HUES48 (cell line): Measurements from ENCODE around the gene WDR41.

Experiments used
- H3K27ac ChIP-seq: one replicate; pipeline ENCODE4 v1.7.0; 2013; ENCODE audit warnings: low read depth, low read length, inconsistent platforms
- H3K27me3 ChIP-seq: 2 replicates; pipeline ENCODE4 v1.6.1; 2013; ENCODE audit warnings: mild to moderate bottlenecking, low read length; ENCODE audit not compliant: control insufficient read depth, insufficient read depth
- H3K36me3 ChIP-seq: 2 replicates; pipeline ENCODE4 v1.6.1; 2013; ENCODE audit warnings: low read length; ENCODE audit not compliant: control insufficient read depth, insufficient read depth
- H3K4me1 ChIP-seq: 2 replicates; pipeline ENCODE4 v1.6.1; 2013; ENCODE audit warnings: mild to moderate bottlenecking, low read length; ENCODE audit not compliant: control insufficient read depth, insufficient read depth
- H3K4me3 ChIP-seq: 2 replicates; pipeline ENCODE4 v1.5.1; 2013; ENCODE audit warnings: mild to moderate bottlenecking, low read depth, low read length
- H3K9ac ChIP-seq: 2 replicates; pipeline ENCODE4 v1.6.1; 2013; ENCODE audit warnings: mild to moderate bottlenecking, low read depth, low read length, moderate library complexity
- H3K9me3 ChIP-seq: 2 replicates; pipeline ENCODE4 v1.6.1; 2013; ENCODE audit warnings: low read length; ENCODE audit not compliant: control insufficient read depth, insufficient read depth

WDR41 gene

DNA sequence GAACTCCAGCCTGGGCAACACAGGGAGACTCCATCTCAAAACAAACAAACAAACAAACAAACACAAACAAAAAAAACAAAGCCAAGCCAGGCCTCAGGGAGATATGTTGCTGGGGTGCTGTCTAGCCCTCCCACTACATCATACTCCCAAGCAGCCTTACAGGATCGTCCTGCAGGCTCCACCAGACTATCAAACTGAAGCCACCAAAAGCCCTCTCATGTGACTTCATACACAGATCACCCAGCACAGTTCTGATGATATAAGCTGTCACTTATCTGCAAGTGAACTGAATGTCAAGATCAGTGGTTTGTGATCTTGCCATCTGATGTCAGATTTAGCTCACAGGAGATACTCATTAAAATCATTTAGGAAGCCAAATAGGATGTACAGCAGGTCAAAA is 43.3 kb downstream of the WDR41 start:
- no peak overlapping the region for H3K9ac ChIP-seq
- H3K4me3 ChIP-seq = no peak overlapping the region
- peaks cover 37% of the 10 kb centered on the region for H3K36me3 ChIP-seq
- H3K4me1 ChIP-seq = no peaks in the 10 kb centered on the region
- no peak overlapping the region for H3K27ac ChIP-seq
- H3K9me3 ChIP-seq = no peaks in the 10 kb centered on the region
- H3K27me3 ChIP-seq = no peaks in the 10 kb centered on the region

DNA sequence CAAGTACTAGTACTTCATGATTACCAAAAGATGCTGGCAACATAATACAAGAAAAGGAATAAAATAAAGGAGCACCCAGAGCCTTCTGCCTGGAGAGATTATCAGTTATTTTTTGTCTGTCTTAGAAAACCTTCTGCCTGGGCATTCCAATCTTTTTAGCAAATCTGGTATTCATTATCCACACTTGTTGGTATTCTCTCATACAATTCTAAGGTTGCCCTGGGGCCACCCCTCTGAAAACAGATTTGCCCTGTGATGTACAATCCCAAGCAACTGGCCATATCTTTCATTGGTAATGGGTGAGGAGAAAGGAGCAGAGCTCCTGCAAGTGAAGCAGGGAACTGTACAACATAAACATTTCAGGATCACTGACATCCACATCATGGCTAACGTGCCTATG is 47.8 kb downstream of the WDR41 start:
- Histone ChIP-seq H3K27ac (no peak overlapping the region), H3K27me3 (no peaks in the 10 kb centered on the region), H3K9ac (no peak overlapping the region), H3K4me3 (no peak overlapping the region), H3K4me1 (no peaks in the 10 kb centered on the region), H3K36me3 (peaks cover 30% of the 10 kb centered on the region), H3K9me3 (no peaks in the 10 kb centered on the region)

DNA sequence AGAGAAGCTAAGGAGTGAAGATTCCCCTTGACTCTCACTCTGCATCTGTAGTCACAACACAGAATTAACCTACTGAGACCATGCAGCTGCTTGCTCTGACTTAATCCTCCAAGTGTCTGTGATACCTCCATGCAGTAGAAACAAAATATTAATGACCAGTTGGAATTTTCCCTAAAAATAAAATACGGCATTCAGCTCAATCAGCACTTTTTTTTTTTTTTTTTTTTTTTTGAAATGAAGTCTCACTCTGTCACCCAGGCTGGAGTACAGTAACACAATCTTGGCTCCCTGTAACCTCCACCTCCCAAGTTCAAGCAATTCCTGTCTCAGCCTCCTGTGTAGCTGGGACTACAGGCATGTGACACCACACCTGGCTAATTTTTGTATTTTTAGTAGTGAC is 48.4 kb downstream of the WDR41 start:
- H3K9ac ChIP-seq = no peak overlapping the region
- H3K27me3 ChIP-seq = no peaks in the 10 kb centered on the region
- H3K36me3 ChIP-seq = peaks cover 23% of the 10 kb centered on the region
- no peaks in the 10 kb centered on the region for H3K4me1 ChIP-seq
- H3K9me3 ChIP-seq = no peaks in the 10 kb centered on the region
- H3K27ac ChIP-seq = no peak overlapping the region
- no peak overlapping the region for H3K4me3 ChIP-seq

DNA sequence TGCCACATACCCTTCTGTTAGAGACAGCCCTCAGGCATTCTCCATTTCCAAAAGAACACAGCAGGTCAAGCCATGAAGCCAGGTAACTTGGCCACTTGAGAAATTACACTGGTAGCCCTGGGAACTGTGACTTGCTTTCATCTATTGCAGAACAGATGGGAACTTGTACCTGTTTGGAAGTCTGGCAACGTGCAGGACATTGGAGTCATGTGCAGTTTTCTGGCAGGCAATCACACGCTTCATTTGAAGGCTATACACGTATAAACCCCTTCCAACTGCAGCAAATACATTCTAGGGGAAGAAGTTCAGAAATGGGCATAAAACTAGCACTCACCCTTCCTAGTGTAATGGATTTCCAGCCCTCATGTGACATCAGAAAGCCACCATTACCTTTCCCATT is 54.0 kb downstream of the WDR41 start:
- Histone ChIP-seq H3K4me1 (no peaks in the 10 kb centered on the region), H3K27me3 (no peaks in the 10 kb centered on the region), H3K9me3 (no peaks in the 10 kb centered on the region), H3K27ac (no peak overlapping the region), H3K36me3 (peaks cover 33% of the 10 kb centered on the region), H3K9ac (no peak overlapping the region), H3K4me3 (no peak overlapping the region)

DNA sequence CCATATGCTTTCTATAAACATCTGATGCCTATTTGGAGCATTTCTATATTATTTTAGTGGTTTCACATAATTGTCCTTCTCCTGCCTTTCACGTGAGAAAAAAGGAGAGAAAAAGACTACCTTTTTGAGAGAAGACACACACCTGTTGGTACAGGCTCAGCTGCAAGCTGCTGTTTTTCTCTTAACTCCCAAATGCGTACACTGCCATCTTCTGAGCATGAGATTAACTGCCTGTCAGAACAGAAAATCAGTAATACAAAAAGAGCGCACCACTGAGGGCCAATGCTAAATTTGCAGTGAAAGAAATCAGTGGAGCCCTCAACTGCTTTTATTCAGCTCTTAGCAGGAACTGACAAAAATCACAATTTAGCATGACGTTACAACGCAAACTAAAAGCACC is 54.9 kb downstream of the WDR41 start:
- Histone ChIP-seq H3K9ac (no peak overlapping the region), H3K27ac (no peak overlapping the region), H3K36me3 (peaks cover 42% of the 10 kb centered on the region), H3K4me3 (no peak overlapping the region), H3K4me1 (no peaks in the 10 kb centered on the region), H3K27me3 (no peaks in the 10 kb centered on the region), H3K9me3 (no peaks in the 10 kb centered on the region)

DNA sequence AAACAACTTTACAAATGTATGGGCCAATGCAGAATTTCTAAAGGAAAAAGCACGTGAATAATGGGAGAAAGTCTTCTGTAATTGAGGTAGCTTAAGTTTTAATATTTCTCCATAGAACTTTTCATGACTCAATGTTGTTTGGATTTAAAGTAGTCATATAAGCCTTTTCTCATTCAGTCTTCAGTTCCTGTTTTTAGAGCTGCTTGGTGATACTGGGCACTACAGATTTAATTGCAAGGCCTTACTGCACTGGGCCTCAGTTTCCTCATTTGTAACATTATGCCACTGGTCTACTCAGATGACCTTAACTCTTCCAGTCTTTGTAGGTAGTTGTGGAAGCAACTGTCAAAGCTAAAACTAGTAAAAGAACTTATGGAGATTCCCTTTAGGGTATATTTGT is 60.4 kb downstream of the WDR41 start:
- H3K27ac ChIP-seq = no peak overlapping the region
- no peaks in the 10 kb centered on the region for H3K9me3 ChIP-seq
- peaks cover 49% of the 10 kb centered on the region for H3K36me3 ChIP-seq
- no peak overlapping the region for H3K9ac ChIP-seq
- H3K27me3 ChIP-seq = no peaks in the 10 kb centered on the region
- H3K4me1 ChIP-seq = no peaks in the 10 kb centered on the region
- H3K4me3 ChIP-seq = no peak overlapping the region

DNA sequence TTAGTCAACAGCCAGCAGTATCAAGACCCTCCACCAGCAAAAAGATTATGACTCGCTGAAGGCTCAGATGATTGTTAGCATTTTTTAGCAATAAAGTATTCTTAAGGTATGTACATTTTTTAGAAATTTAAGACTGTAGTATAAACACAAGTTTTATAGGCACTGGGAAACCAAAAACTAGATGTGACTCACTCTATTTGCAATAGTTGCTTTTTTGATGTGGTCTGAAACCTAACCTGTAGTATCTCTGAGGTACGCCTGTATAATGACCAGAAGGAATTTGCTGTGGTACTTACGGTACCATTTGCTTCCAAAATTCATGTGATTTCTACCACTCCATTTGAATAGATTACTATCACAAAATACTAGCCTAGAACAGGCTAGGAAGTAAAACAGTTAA is 60.8 kb downstream of the WDR41 start:
- no peaks in the 10 kb centered on the region for H3K4me1 ChIP-seq
- H3K9ac ChIP-seq = no peak overlapping the region
- H3K27me3 ChIP-seq = no peaks in the 10 kb centered on the region
- H3K4me3 ChIP-seq = no peak overlapping the region
- peaks cover 48% of the 10 kb centered on the region for H3K36me3 ChIP-seq
- H3K9me3 ChIP-seq = no peaks in the 10 kb centered on the region
- H3K27ac ChIP-seq = no peak overlapping the region

DNA sequence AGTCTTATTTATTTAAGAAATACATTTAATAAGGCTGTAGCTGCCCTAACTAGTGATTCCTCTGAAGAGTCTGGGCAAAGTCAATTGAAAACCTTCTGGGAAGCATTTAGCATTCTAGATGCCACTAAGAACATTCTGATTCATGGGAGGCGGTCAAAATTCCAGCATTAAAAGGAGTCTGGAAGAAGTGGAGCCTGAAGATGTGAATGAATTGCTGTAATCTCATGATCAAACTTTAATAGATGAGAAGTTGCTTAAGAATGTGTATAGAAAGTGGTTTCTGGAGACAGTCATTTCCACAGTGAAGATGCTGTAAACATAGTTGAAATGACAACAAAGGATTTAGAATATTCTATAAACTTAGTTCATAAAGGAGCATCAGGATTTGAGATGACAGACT is 61.4 kb downstream of the WDR41 start:
- H3K9me3 ChIP-seq = no peaks in the 10 kb centered on the region
- H3K36me3 ChIP-seq = peaks cover 43% of the 10 kb centered on the region
- no peaks in the 10 kb centered on the region for H3K4me1 ChIP-seq
- H3K4me3 ChIP-seq = no peak overlapping the region
- H3K27me3 ChIP-seq = no peaks in the 10 kb centered on the region
- H3K27ac ChIP-seq = no peak overlapping the region
- no peak overlapping the region for H3K9ac ChIP-seq

DNA sequence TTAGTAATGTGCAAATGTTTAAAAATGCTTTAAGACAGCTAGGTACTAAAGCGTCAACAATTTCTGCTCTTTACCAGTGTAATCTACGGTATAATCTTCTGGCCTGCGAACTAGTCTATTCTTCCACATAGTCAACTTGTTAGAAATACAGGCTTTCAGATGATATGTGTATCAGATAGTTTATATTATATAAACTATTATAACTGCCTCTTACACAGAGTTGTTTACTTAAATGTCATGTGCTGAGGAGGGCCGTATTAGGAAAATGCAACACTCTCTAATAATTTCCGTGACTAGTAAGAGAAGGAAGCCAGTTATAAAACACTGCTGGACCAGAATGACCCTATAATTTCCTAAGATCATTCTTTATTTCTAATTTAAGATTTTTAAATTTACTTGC is 63.6 kb downstream of the WDR41 start:
- no peaks in the 10 kb centered on the region for H3K27me3 ChIP-seq
- H3K4me3 ChIP-seq = no peak overlapping the region
- no peak overlapping the region for H3K9ac ChIP-seq
- no peak overlapping the region for H3K27ac ChIP-seq
- peaks cover 29% of the 10 kb centered on the region for H3K36me3 ChIP-seq
- no peaks in the 10 kb centered on the region for H3K9me3 ChIP-seq
- no peaks in the 10 kb centered on the region for H3K4me1 ChIP-seq

DNA sequence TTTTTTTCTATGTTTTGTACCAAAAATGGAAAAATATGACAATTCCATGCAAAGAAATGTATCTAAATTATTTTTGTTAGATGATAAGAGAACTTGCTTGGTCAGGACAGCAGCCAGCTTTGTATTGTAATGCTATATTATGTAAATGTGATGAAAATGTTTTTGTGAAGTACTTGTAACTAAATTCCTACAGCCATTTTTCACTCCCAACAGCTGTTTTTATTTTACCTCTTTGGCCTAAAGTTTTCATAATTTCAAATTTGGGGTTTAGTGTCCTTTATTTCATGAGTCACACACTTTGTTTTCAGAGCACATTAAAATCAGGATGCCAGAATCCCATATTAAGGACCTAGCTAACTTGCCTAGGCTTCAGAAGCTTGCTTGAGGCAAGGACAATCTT is 64.1 kb downstream of the WDR41 start:
- H3K27me3 ChIP-seq = no peaks in the 10 kb centered on the region
- H3K27ac ChIP-seq = no peak overlapping the region
- no peak overlapping the region for H3K9ac ChIP-seq
- no peak overlapping the region for H3K4me3 ChIP-seq
- H3K4me1 ChIP-seq = no peaks in the 10 kb centered on the region
- no peaks in the 10 kb centered on the region for H3K9me3 ChIP-seq
- H3K36me3 ChIP-seq = peaks cover 23% of the 10 kb centered on the region

DNA sequence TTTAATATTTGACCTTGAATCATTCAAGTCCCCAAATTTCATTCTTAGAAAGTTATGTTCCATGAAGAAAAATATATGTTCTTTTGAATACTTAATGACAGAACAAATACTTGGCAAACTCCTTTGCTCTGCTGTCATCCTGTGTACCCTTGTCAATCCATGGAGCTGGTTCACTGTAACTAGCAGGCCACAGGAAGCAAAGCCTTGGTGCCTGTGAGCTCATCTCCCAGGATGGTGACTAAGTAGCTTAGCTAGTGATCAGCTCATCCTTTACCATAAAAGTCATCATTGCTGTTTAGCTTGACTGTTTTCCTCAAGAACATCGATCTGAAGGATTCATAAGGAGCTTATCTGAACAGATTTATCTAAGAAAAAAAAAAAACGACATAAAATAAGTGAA is 65.4 kb downstream of the WDR41 start:
- Histone ChIP-seq H3K4me1 (no peaks in the 10 kb centered on the region), H3K36me3 (peaks cover 10% of the 10 kb centered on the region; the same call in 1 of the 2 replicates), H3K9ac (no peak overlapping the region), H3K4me3 (no peak overlapping the region), H3K27me3 (no peaks in the 10 kb centered on the region), H3K27ac (no peak overlapping the region), H3K9me3 (no peaks in the 10 kb centered on the region)

DNA sequence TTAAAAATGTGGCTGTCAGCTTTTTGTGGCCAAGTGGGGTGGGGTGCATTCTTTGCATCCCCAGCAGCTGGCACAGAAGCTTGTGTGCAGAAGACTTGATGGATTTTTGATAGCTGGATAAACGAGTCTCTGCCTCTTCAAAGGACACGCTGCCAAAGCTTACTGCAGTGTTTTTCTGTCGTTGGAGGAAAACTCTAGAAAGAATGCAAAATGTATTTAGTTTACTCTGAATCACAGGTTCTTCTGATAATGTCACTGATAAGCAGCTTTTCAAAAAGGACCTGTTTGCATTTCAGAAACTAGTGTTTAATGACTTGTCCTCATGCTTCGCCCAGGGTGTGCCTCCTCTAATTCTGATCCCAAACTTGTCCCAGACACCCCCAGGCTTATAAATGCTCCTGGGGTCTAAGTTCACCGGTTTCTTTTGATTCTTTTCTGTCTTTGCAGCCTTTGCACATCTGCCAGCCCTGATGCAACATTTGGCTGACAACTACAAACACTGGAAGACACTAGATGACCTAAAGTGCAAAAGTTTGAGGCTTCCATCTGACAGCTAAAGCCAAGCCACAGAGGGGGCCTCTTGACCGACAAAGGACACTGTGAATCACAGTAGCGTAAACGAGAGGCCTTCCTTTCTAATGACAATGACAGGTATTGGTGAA is 66.0 kb downstream of the WDR41 start:
- Histone ChIP-seq H3K9me3 (no peaks in the 10 kb centered on the region), H3K36me3 (peaks cover 10% of the 10 kb centered on the region; the same call in 1 of the 2 replicates), H3K27me3 (no peaks in the 10 kb centered on the region), H3K4me3 (no peak overlapping the region), H3K9ac (no peak overlapping the region), H3K27ac (no peak overlapping the region), H3K4me1 (no peaks in the 10 kb centered on the region)
